Epithelial cell of esophagus (primary cell): Measurements from ENCODE around the gene CNTRL.

Experiments used
- DNase-seq: peaks from one replicate; pipeline ENCODE4 v3.0.0; 2010; ENCODE audit warnings: low read depth
- H3K4me3 ChIP-seq: 2 replicates; pipeline ENCODE4 v1.5.1; 2011; ENCODE audit warnings: mild to moderate bottlenecking, low read length, control low read depth
- CTCF ChIP-seq: IDR thresholded peaks from 2 replicates; pipeline ENCODE4 v1.5.1; 2011; ENCODE audit warnings: low read depth, mild to moderate bottlenecking, low read length, control low read depth, inconsistent platforms; ENCODE audit not compliant: insufficient read depth; ENCODE audit errors: missing control alignments

Gene CNTRL

DNA sequence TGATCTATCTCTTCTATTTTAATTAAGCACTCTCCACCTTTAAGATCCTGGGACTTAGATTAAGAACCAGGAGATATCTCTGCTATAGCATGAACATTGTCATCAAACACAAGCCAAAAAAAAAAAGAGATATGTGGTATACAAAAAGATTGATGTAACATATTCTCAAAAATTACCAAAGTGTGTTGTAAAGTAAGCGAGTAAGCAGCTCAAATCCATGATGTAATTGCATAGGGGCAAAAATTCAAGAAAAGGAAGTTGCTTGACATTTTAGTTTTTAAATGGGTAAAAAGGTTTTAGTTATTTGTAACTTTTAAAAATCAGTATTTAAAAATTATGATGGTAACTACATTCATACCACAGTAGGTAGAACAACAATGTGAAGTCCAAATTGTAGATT, 40.7 kb downstream of the CNTRL start:
- TF ChIP-seq CTCF, result no peak
- no peak for DNase-seq
- H3K4me3 ChIP-seq, result no peak overlapping the region

DNA sequence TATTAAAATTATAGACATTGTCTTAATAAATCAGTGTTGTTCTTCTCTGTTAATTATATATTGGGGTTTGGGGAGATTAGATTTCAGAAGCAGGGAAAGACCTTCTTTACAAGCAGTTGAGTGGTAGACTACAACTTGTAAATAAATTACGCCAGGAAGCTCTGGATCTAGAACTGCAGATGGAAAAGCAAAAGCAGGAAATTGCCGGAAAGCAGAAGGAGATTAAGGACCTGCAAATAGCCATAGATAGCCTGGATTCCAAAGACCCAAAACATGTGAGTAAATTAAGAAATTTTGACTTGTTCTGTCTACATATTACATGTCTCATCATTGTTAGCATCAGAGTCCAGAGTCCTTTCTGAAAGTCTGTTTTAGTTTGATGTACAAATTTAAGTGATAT, 43.5 kb downstream of the CNTRL start:
- DNase-seq, result no peak
- no peak overlapping the region for H3K4me3 ChIP-seq
- TF ChIP-seq CTCF, result no peak

- no peak for TF ChIP-seq CTCF
- DNase-seq, result no peak
- H3K4me3 ChIP-seq, result no peak overlapping the region
Measured at GRCh38 chr9:121120386-121120785, 45.6 kb downstream of the CNTRL start.

- TF ChIP-seq CTCF, result peak; percentile 42
- H3K4me3 ChIP-seq, result peak overlapping the region; percentile 66
- peak; percentile 98 for DNase-seq
Measured at GRCh38 chr9:121121582-121122087, 46.9 kb downstream of the CNTRL start.

DNA sequence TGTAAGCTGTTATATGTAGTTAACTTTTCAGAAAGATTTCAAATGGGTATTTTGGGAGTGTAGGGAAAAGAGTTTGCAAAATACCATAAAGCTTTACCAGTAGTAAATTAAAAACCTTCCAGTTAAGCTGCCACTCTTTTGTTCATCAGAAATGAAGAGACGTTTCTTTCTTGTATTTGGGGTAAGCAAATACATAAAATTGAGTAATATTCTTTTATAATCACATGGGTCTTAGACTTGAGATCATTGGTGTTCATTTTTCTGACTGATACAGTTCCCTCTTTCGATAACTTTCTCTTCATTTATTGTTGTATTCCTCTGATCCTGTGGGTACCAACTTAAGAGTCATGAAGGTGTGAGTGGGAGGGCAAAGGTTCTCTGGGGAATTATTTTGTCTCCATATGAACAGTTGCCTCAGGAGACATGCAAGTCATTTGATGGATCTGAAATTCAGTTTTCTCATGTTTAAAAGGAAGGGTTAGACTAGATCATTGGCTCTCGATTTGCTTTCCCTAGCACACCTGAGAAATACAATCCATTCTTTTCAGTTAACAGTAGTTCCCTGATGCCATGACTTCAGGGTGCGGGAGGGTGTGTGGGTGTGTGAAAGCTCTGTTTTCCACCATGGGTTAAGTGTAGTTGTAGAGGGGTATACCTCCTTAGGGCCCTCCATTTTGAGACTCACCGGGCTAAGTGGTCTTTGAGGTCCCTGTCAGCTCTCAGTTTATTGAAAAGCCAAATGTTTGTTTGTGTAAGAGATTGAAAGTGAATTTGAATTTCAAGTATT, 47.7 kb downstream of the CNTRL start:
- peak overlapping the region; percentile 66 for H3K4me3 ChIP-seq
- no peak for TF ChIP-seq CTCF
- DNase-seq, result peak; percentile 9

DNA sequence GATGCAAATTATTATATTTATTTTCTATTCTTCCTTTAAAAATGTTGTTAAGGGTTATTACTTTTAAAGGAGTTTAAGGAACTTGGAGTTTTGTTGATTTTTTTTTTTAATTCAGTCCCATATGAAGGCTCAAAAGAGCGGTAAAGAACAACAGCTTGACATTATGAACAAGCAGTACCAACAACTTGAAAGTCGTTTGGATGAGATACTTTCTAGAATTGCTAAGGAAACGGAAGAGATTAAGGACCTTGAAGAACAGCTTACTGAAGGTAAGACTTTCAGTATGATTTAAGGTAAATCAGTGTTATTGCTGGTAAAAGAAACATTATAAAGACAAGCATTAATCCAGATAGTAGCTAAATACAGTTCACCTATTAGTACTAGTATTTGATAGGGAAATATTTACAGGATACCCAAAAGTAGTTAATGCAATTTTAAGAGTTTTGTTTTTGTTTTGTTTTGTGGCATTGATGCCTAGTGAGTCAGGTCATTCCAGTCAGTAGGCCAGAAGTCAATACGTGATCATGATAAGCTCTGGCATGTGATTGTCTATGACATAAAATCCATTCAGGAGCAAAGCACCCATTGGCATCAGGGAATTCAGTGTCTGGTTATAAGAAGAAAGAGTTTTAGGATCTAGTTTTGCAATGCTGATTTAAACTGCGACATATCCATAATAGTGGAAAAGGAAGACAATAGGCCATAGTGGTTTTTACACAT, 49.2 kb downstream of the CNTRL start:
- no peak for TF ChIP-seq CTCF
- no peak for DNase-seq
- no peak overlapping the region for H3K4me3 ChIP-seq
